A673 (cell line): ENCODE data around the gene BICD2.

ENCODE experiments used
- CTCF ChIP-seq: fragments of 300-800, 200-600 bp; sonication (generic); conservative IDR thresholded peaks from 2 replicates; pipeline ENCODE4 v1.5.1; 2017; ENCODE audit warnings: low read depth, mild to moderate bottlenecking, antibody characterized with exemption, low read length, moderate library complexity, mixed read lengths
- EZH2 ChIP-seq: fragments of 200-600 bp; sonication (generic); IDR thresholded peaks from 2 replicates; pipeline ENCODE4 v1.6.1; 2017; ENCODE audit warnings: borderline replicate concordance, low read depth, mild to moderate bottlenecking, mixed read lengths, antibody characterized with exemption, low read length; ENCODE audit not compliant: poor library complexity, severe bottlenecking

- no peak for TF ChIP-seq CTCF
- no peak for TF ChIP-seq EZH2
These were observed 45.5 kb downstream of the BICD2 start for GRCh38 chr9:92719028-92719647.
